DOHH2 (cell line): ENCODE measurements around the gene NPIPA1.

Experiments used
- H3F3A ChIP-seq: fragments of 200-600 bp; sonication (generic), shearing (Covaris generic); 2 replicates; pipeline ENCODE4 v1.6.0; 2016; ENCODE audit warnings: antibody characterized with exemption, mild to moderate bottlenecking; ENCODE audit not compliant: control insufficient read depth, insufficient read depth
- H3K27ac ChIP-seq: fragments of 200-600 bp; sonication (generic); 2 replicates; pipeline ENCODE4 v1.5.1; 2014; ENCODE audit warnings: low read depth, mild to moderate bottlenecking, low read length, moderate library complexity
- H3K27me3 ChIP-seq: fragments of 200-600 bp; sonication (generic); 2 replicates; pipeline ENCODE4 v1.6.1; 2014; ENCODE audit warnings: mild to moderate bottlenecking, low read length, mixed read lengths; ENCODE audit not compliant: control insufficient read depth
- H3K36me3 ChIP-seq: fragments of 200-600 bp; sonication (generic); 2 replicates; pipeline ENCODE4 v1.6.1; 2014; ENCODE audit warnings: mild to moderate bottlenecking, low read length, moderate library complexity, mixed read lengths; ENCODE audit not compliant: control insufficient read depth
- H3K4me1 ChIP-seq: fragments of 200-600 bp; sonication (generic); 2 replicates; pipeline ENCODE4 v1.6.1; 2014; ENCODE audit warnings: mild to moderate bottlenecking, low read length, mixed read lengths; ENCODE audit not compliant: control insufficient read depth
- H3K4me2 ChIP-seq: fragments of 200-600 bp; sonication (generic); 2 replicates; pipeline ENCODE4 v1.6.0; 2014; ENCODE audit warnings: mild to moderate bottlenecking, low read length, moderate library complexity
- H3K4me3 ChIP-seq: fragments of 200-600 bp; sonication (generic); 2 replicates; pipeline ENCODE4 v1.5.1; 2014; ENCODE audit warnings: mild to moderate bottlenecking, low read length, mixed read lengths
- H3K79me2 ChIP-seq: fragments of 200-600 bp; sonication (generic); 2 replicates; pipeline ENCODE4 v1.6.1; 2014; ENCODE audit warnings: mild to moderate bottlenecking, low read length, mixed read lengths; ENCODE audit not compliant: control insufficient read depth
- H3K9me2 ChIP-seq: fragments of 200-600 bp; sonication (generic); replicated peaks from 2 replicates; pipeline ENCODE4 v1.6.1; 2014; ENCODE audit warnings: mild to moderate bottlenecking, low read length, mixed read lengths; ENCODE audit not compliant: control insufficient read depth
- H3K9me3 ChIP-seq: fragments of 200-600 bp; sonication (generic); 2 replicates; pipeline ENCODE4 v1.6.1; 2014; ENCODE audit warnings: antibody characterized with exemption, low read length, mixed read lengths; ENCODE audit not compliant: control insufficient read depth, insufficient read depth
- H4K20me1 ChIP-seq: fragments of 200-600 bp; sonication (generic); 2 replicates; pipeline ENCODE4 v1.6.0; 2014; ENCODE audit warnings: low read depth, mild to moderate bottlenecking, antibody characterized with exemption, low read length, moderate library complexity; ENCODE audit not compliant: control insufficient read depth, insufficient read depth
- EZH2phosphoT487 ChIP-seq: fragments of 200-600 bp; sonication (generic); IDR thresholded peaks from 2 replicates; pipeline ENCODE4 v1.6.1; 2017; ENCODE audit warnings: borderline replicate concordance, mild to moderate bottlenecking, antibody characterized with exemption, low read length, moderate library complexity, mixed read lengths
- TF ChIP-seq, protein P1 (sequence below): fragments of 200-600 bp; sonication (generic); IDR thresholded peaks from one replicate; pipeline ENCODE4 v1.5.1; 2014; ENCODE audit warnings: antibody characterized with exemption, mild to moderate bottlenecking, low read depth, low read length; ENCODE audit not compliant: poor library complexity, severe bottlenecking

Gene NPIPA1

DNA sequence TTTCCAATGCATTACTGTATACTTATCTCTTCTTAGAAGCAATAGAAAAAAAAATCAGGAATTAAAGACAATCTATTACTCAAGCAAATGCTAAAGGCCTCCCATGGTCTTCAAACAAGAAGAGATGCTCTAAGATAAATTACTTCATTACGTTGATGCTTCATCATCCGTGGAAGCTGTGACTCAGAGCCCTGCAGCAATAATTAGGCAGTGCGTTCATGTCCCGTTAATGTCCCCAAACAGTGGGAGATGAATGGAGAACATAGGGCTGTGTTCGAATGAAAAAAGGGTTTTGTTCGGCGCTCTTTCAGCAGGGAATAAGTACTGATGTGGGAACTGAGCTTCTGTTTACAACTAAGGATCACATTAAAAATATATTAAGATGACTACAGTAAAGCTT lies 21.7 kb downstream of the NPIPA1 start:
- Histone ChIP-seq H3K9me3 (no peaks in the 10 kb centered on the region), H3K4me1 (no peaks in the 10 kb centered on the region), H4K20me1 (no peaks in the 10 kb centered on the region), H3F3A (no peaks in the 10 kb centered on the region), H3K27me3 (peaks cover 21% of the 10 kb centered on the region), H3K4me3 (no peak overlapping the region), H3K79me2 (no peaks in the 10 kb centered on the region), H3K9me2 (no peaks in the 10 kb centered on the region), H3K36me3 (no peaks in the 10 kb centered on the region), H3K27ac (no peak overlapping the region), H3K4me2 (no peak overlapping the region)
- TF ChIP-seq, protein P1, sequence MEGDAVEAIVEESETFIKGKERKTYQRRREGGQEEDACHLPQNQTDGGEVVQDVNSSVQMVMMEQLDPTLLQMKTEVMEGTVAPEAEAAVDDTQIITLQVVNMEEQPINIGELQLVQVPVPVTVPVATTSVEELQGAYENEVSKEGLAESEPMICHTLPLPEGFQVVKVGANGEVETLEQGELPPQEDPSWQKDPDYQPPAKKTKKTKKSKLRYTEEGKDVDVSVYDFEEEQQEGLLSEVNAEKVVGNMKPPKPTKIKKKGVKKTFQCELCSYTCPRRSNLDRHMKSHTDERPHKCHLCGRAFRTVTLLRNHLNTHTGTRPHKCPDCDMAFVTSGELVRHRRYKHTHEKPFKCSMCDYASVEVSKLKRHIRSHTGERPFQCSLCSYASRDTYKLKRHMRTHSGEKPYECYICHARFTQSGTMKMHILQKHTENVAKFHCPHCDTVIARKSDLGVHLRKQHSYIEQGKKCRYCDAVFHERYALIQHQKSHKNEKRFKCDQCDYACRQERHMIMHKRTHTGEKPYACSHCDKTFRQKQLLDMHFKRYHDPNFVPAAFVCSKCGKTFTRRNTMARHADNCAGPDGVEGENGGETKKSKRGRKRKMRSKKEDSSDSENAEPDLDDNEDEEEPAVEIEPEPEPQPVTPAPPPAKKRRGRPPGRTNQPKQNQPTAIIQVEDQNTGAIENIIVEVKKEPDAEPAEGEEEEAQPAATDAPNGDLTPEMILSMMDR, result no peak
- TF ChIP-seq EZH2phosphoT487, result no peak

DNA sequence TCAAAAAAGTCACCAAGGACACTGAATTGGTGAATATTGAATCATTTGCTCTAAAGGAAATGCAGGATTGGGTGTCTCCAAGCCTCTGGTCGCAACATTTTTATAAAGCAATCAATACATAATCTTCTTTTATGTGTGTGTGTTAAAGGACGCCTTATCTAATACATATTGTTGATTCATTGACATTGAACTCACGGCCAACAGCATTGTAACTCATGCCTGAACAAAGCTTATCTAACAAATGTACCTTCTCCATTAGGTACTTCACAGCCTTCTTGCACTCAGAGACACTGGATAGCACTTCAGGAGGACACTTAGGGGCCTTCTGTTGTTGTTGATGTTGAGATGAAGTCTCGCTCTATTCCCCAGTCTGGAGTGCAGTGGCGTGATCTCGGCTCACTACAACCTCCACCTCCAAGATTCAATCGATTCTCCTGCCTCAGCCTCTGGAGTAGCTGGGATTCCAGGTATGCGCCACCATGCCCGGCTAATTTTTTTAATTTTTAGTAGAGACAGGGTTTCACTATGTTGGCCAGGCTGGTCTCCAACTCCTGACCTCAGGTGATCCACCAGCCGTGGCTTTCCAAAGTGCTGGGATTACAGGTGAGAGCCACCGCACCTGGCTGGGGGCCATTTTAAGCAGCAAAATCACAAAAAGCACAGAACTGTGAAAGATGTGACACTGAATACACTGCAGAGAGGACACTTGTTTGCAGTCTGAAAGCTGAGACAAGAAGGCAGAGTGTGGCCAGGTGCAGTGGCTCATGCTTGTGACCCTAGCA lies 24.4 kb downstream of the NPIPA1 start:
- no peak for TF ChIP-seq EZH2phosphoT487
- TF ChIP-seq, protein P1, result no peak
- H3K27me3 ChIP-seq, result peaks cover 21% of the 10 kb centered on the region
- H3K36me3 ChIP-seq, result no peaks in the 10 kb centered on the region
- no peaks in the 10 kb centered on the region for H3K9me3 ChIP-seq
- H3K4me1 ChIP-seq, result no peaks in the 10 kb centered on the region
- no peak overlapping the region for H3K4me2 ChIP-seq
- no peaks in the 10 kb centered on the region for H4K20me1 ChIP-seq
- H3F3A ChIP-seq, result no peaks in the 10 kb centered on the region
- no peak overlapping the region for H3K4me3 ChIP-seq
- no peak overlapping the region for H3K27ac ChIP-seq
- no peaks in the 10 kb centered on the region for H3K79me2 ChIP-seq
- no peaks in the 10 kb centered on the region for H3K9me2 ChIP-seq

DNA sequence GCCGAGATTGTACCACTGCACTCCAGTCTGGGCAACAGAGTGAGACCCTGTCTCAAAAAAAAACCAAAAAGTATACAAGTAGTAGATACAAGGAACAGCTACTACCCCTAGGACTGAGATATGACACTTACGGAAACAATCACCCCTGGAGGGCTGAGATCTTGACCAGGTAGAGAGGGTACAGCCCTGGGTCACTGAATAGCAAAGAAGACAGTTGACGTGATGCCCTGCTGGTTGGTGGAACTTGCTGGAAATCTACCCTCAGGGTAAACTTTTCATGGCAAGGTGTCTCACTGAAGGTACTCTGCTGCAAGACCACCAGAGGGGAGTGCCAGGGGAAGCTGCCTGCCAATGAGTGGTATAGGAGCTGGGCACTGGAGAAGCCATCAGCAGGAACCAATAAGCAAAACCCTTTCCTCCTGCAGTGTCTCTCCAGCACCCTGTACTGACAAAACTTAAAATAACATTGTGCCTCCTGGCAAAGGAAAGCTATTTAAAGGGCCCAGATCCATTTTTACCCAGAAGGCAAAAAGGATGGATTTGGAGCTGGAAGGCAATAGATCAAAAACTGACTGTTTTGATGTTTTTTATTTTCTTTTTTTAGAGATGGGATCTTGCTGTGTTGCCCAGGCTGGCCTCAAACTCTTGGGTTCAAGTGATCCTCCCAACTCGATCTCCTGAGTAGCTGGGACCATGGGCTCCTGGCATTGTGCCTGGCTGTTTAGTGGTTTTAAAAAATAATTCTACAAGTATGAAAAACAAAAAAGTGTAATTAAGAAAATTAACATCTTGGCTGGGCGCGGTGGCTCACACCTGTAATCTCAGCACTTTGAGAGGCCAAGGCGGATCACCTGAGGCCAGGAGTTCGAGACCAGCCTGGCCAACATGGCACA lies 26.3 kb downstream of the NPIPA1 start:
- Histone ChIP-seq H3K4me3 (no peak overlapping the region), H3K79me2 (no peaks in the 10 kb centered on the region), H3K36me3 (no peaks in the 10 kb centered on the region), H3K27me3 (peaks cover 16% of the 10 kb centered on the region), H3F3A (no peaks in the 10 kb centered on the region), H4K20me1 (no peaks in the 10 kb centered on the region), H3K4me2 (no peak overlapping the region), H3K9me3 (no peaks in the 10 kb centered on the region), H3K9me2 (no peaks in the 10 kb centered on the region), H3K4me1 (no peaks in the 10 kb centered on the region), H3K27ac (no peak overlapping the region)
- TF ChIP-seq EZH2phosphoT487, result no peak
- TF ChIP-seq, protein P1, result no peak
